Endothelial cell of umbilical vein (primary cell): Measurements from ENCODE around the gene LCOR. TPM values are rescaled to one million over a fixed set of nuclear protein-coding genes. Genes with fewer than 3 reads are reported as not detected.
"Not testable (repeated sequence)": the region's sequence is repeated elsewhere in the genome, so short reads cannot be mapped to it uniquely, and the experiment has no call there.

Experiments
- BruUV-seq: library from RNA; stranded (reverse); fragments of 400-500 nt; replicated peaks from 2 replicates; lab custom pipeline; 2021; lab: Mats Ljungman, UMichigan
- CTCF ChIA-PET: fragments of 300-600, 350-600 bp; sonication (Branson Sonifier 250); formaldehyde crosslinking; loops from one replicate; lab custom pipeline; 2021; ENCODE audit warnings: antibody characterized with exemption, inconsistent platforms; lab: Charles Lee
- POLR2A ChIA-PET: fragments of 300-600, 350-600 bp; sonication (Branson Sonifier 250); formaldehyde crosslinking; loops from one replicate; lab custom pipeline; 2021; ENCODE audit warnings: antibody characterized with exemption, inconsistent platforms; lab: Charles Lee
- DNase-seq: peaks from one replicate; pipeline ENCODE4 v3.0.0-alpha.2; 2011; ENCODE audit warnings: low read depth, low spot score
- FAIRE-seq: peaks from 2 replicates; lab custom pipeline; 2011; peaks lifted over from hg19 to GRCh38; lab: Jason Lieb, UNC
- H2AFZ ChIP-seq: 2 replicates; pipeline ENCODE4 v1.6.0; 2012; ENCODE audit warnings: low read depth, low read length, control low read depth, inconsistent platforms
- H3K27ac ChIP-seq: 2 replicates; pipeline ENCODE4 v1.5.1; 2011; ENCODE audit warnings: low read depth, mild to moderate bottlenecking, control low read depth, low read length, moderate library complexity; ENCODE audit not compliant: insufficient read depth
- H3K27me3 ChIP-seq, 2 experiments: 2 replicates each; pipeline versions ENCODE4 v1.6.0 to v1.6.1; 2011; ENCODE audit warnings: low read length in 2 of 2, mixed read lengths in 1 of 2; ENCODE audit not compliant: control insufficient read depth in 2 of 2, insufficient read depth in 2 of 2
- H3K36me3 ChIP-seq, 2 experiments: 2 replicates in 1 of 2; 3 replicates in 1 of 2; pipeline ENCODE4 v1.5.1; 2011; ENCODE audit warnings: low read length in 2 of 2, mild to moderate bottlenecking in 1 of 2, moderate library complexity in 1 of 2; ENCODE audit not compliant: control insufficient read depth in 2 of 2, insufficient read depth in 2 of 2; ENCODE audit errors: extremely low read depth in 1 of 2
- H3K4me1 ChIP-seq: 3 replicates; pipeline ENCODE4 v1.5.1; 2011; ENCODE audit warnings: mild to moderate bottlenecking, low read length; ENCODE audit not compliant: control insufficient read depth, insufficient read depth; ENCODE audit errors: extremely low read depth
- H3K4me2 ChIP-seq: 2 replicates; pipeline ENCODE4 v1.6.1; 2011; ENCODE audit warnings: low read length, control low read depth, mixed read lengths; ENCODE audit not compliant: insufficient read depth
- H3K4me3 ChIP-seq, 3 experiments: fragments of 200-600 bp in 1 of 3; sonication (generic), shearing (Covaris generic) in 1 of 3; replicated peaks in 1 of 3; 2 replicates each; pipeline ENCODE4 v1.5.1; 2011 to 2016; ENCODE audit warnings: control low read depth in 3 of 3, low read length in 3 of 3, mild to moderate bottlenecking in 2 of 3, inconsistent platforms in 1 of 3, low read depth in 1 of 3, moderate library complexity in 1 of 3; ENCODE audit not compliant: insufficient read depth in 1 of 3
- H3K79me2 ChIP-seq: 2 replicates; pipeline ENCODE4 v1.6.0; 2012; ENCODE audit warnings: low read length, inconsistent platforms; ENCODE audit not compliant: control insufficient read depth, insufficient read depth
- H3K9ac ChIP-seq: replicated peaks from 2 replicates; pipeline ENCODE3; 2011; ENCODE audit warnings: low read length, control low read depth; ENCODE audit not compliant: insufficient read depth; ENCODE audit errors: extremely low read depth
- H3K9me1 ChIP-seq: replicated peaks from 3 replicates; pipeline ENCODE4 v1.6.0; 2011; ENCODE audit warnings: mild to moderate bottlenecking, low read length; ENCODE audit not compliant: control insufficient read depth, insufficient read depth; ENCODE audit errors: extremely low read depth
- H3K9me3 ChIP-seq: replicated peaks from 2 replicates; pipeline ENCODE4 v1.5.1; 2012; ENCODE audit warnings: low read length, inconsistent platforms; ENCODE audit not compliant: control insufficient read depth, insufficient read depth
- H4K20me1 ChIP-seq: replicated peaks from 2 replicates; pipeline ENCODE3; 2011; ENCODE audit warnings: mild to moderate bottlenecking, low read length; ENCODE audit not compliant: control insufficient read depth, insufficient read depth; ENCODE audit errors: extremely low read depth
- CTCF ChIP-seq, 2 donors: IDR thresholded peaks; 1 replicate in 1 of 2; 2 replicates in 1 of 2; pipeline ENCODE4 v1.5.1; 2011; ENCODE audit warnings: low read length in 2 of 2, mild to moderate bottlenecking in 2 of 2, moderate library complexity in 2 of 2, control low read depth in 1 of 2, inconsistent platforms in 1 of 2, low read depth in 1 of 2; ENCODE audit not compliant: insufficient read depth in 1 of 2; ENCODE audit errors: extremely low read depth in 1 of 2
- EZH2 ChIP-seq: IDR thresholded peaks from 2 replicates; pipeline ENCODE4 v1.6.1; 2012; ENCODE audit warnings: borderline replicate concordance, low read depth, mild to moderate bottlenecking, moderate library complexity, low read length, inconsistent platforms; ENCODE audit not compliant: severe bottlenecking
- FOS ChIP-seq: IDR thresholded peaks from 2 replicates; pipeline ENCODE4 v1.6.1; 2011; ENCODE audit warnings: mild to moderate bottlenecking, low read length, moderate library complexity, borderline replicate concordance; ENCODE audit not compliant: insufficient read depth
- GATA2 ChIP-seq: IDR thresholded peaks from 2 replicates; pipeline ENCODE4 v1.7.0; 2011; ENCODE audit warnings: low read depth, mild to moderate bottlenecking, moderate library complexity, mixed read lengths, low read length; ENCODE audit not compliant: insufficient read length, insufficient read depth
- JUN ChIP-seq: IDR thresholded peaks from 2 replicates; pipeline ENCODE4 v1.6.1; 2011; ENCODE audit warnings: borderline replicate concordance, low read depth; ENCODE audit not compliant: insufficient read length, insufficient read depth
- MYC ChIP-seq: IDR thresholded peaks from one replicate; pipeline ENCODE4 v1.6.1; 2011; ENCODE audit warnings: mild to moderate bottlenecking, low read depth, low read length
- POLR2A ChIP-seq: IDR thresholded peaks from 2 replicates; pipeline ENCODE4 v1.6.1; 2012; ENCODE audit warnings: low read depth, mild to moderate bottlenecking, control low read depth, low read length
- POLR2AphosphoS5 ChIP-seq: IDR thresholded peaks from 2 replicates; pipeline ENCODE4 v1.6.1; 2012; ENCODE audit warnings: low read depth, mild to moderate bottlenecking, control low read depth, low read length, moderate library complexity; ENCODE audit not compliant: insufficient read depth
- dilution Hi-C: fragments of 300-500 bp; cut with MboI; formaldehyde crosslinking; loops from one replicate; pipeline ENCODE4 v1.15.0; 2019; ENCODE audit warnings: low sequenced_read_pairs; ENCODE audit not compliant: extremely low pct_ligation_motif_present
- intact Hi-C: fragments of 100-400 bp; cut with micrococcal nuclease; formaldehyde crosslinking; loops from one replicate; pipeline ENCODE4 v1.10.0; 2022
- polyA plus RNA-seq, 4 experiments: library from polyadenylated mRNA; depleted of rRNA in 3 of 4; stranded (reverse) in 3 of 4; unstranded in 1 of 4; fragments of >200 nt; gene quantifications; 2 replicates each; pipeline versions ENCODE4 v1.2.1 to v1.2.3, GENCODE V29; 2011 to 2012; ENCODE audit warnings: missing spikeins in 1 of 4
- total RNA-seq: library from RNA; stranded (reverse); gene quantifications from 2 replicates; pipeline ENCODE4 v1.2.3, GENCODE V29; 2021
- TF ChIP-seq, protein P1 (sequence below): IDR thresholded peaks from 2 replicates; pipeline ENCODE4 v1.6.1; 2011; ENCODE audit not compliant: insufficient read depth, insufficient read length

Gene LCOR
- total and polyA plus RNA-seq, 2 donors (not counting 3 experiments of a cell fraction or from before 2014, with no cell fraction given), result 11.6 to 39.0 TPM

DNA sequence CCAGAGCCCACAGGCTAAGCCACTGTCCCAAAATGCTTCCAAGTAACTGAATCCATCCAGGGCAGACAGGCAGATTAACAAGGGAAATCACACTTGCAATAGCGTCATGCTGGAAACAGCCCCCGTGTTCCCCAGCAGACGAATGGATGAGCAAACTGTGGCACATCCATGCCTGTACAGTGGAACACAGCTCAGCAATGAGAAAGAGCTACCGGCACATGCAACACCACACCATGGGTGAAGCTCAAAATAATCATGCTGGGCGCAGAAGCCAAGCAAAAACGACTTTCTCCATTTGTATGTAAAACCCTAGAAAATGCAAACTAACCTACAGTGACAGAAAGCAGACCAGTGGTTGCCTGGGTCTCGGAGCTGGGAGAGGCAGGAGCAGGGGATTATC, 200.5 kb downstream of the LCOR start:
- FAIRE-seq, result no peak
- CTCF ChIA-PET, result interaction anchor here (1.5 kb wide), 1 partner anchor 178 kb away, joined by 4 read pairs; no protein-coding TSS in a partner anchor

DNA sequence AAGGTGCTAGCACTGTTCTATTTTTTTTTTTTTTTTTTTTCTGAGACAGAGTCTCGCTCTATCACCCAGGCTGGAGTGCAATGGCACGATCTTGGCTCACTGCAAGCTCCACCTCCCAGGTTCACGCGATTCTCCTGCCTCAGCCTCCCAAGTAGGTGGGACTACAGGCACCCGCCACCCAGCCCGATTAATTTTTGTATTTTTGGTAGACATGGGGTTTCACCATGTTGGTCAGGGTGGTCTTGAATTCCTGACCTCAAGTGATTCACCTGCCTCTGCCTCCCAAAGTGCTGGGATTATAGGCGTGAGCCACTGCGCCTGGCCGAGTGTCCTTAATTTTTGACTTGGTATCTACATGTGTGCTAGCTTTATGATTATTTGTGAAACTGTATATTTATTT, 201.7 kb downstream of the LCOR start:
- H3K4me2 ChIP-seq, dilution Hi-C loops, H3K27ac ChIP-seq, H2AFZ ChIP-seq, H3K4me3 ChIP-seq, H3K27me3 ChIP-seq, H4K20me1 ChIP-seq, H3K36me3 ChIP-seq, BruUV-seq, POLR2A ChIA-PET, DNase-seq, H3K4me1 ChIP-seq, intact Hi-C loops, H3K79me2 ChIP-seq, FAIRE-seq, H3K9me3 ChIP-seq, H3K9ac ChIP-seq, H3K9me1 ChIP-seq: not testable (repeated sequence)
- CTCF ChIA-PET, result interaction anchor here (0.7 kb wide), 1 partner anchor 9 kb away, joined by 3 read pairs; no protein-coding TSS in a partner anchor

More for the DNA sequence above, 200.5 kb downstream of the LCOR start:
- Histone ChIP-seq H3K4me2 (no peak overlapping the region), H3K36me3 (no peaks in the 10 kb centered on the region), H3K27me3 (peaks cover 0 to 2% of the 10 kb centered on the region in 2 experiments), H3K27ac (no peak overlapping the region), H3K9me1 (no peaks in the 10 kb centered on the region), H3K9ac (no peak overlapping the region), H4K20me1 (no peaks in the 10 kb centered on the region), H3K79me2 (no peaks in the 10 kb centered on the region), H3K9me3 (no peaks in the 10 kb centered on the region), H3K4me1 (peaks cover 2% of the 10 kb centered on the region), H3K4me3 (no peak overlapping the region), H2AFZ (no peak overlapping the region)
- BruUV-seq, result no TSS peak
- intact Hi-C loops (no loop called here), dilution Hi-C loops (no loop called here)
- POLR2A ChIA-PET, result no interaction called here
- TF ChIP-seq, protein P1, sequence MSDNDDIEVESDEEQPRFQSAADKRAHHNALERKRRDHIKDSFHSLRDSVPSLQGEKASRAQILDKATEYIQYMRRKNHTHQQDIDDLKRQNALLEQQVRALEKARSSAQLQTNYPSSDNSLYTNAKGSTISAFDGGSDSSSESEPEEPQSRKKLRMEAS, result no peak
- no peak for TF ChIP-seq POLR2AphosphoS5
- TF ChIP-seq JUN, result no peak
- no peak for TF ChIP-seq POLR2A
- TF ChIP-seq CTCF (IDR thresholded peaks at IDR 0.05; ENCODE audit: extremely low read depth in 1 of 2, insufficient read depth in 1 of 2, low read depth in 1 of 2, low read length in 2 of 2), result no peak
- no peak for TF ChIP-seq MYC
- no peak for TF ChIP-seq FOS
- no peak for TF ChIP-seq GATA2
- TF ChIP-seq EZH2, result no peak
- no peak for DNase-seq
